Measurements from ENCODE around the gene APLF. TPM values are rescaled to one million over a fixed set of nuclear protein-coding genes. Genes with fewer than 3 reads are reported as not detected.
"Not testable (repeated sequence)": the region's sequence is repeated elsewhere in the genome, so short reads cannot be mapped to it uniquely, and the experiment has no call there.

APLF gene
- total and polyA plus RNA-seq, 2 donors from 2014 or later: 0.95 to 5.9 TPM

- Histone ChIP-seq H3K4me1 (ENCODE audit: control insufficient read depth in 2 of 3, insufficient read depth in 2 of 3, low read depth in 1 of 3, low read length in 3 of 3) (no peaks in the 10 kb centered on the region), H3K9me3 (ENCODE audit: control insufficient read depth in 2 of 3, insufficient read depth in 1 of 3, low read length in 3 of 3) (no peaks in the 10 kb centered on the region), H3K27ac (ENCODE audit: low read depth in 2 of 2, low read length in 2 of 2) (no peak overlapping the region), H3K9ac (ENCODE audit: low read length in 3 of 3) (no peak overlapping the region), H3K27me3 (ENCODE audit: control insufficient read depth, insufficient read depth, low read length) (no peaks in the 10 kb centered on the region), H3K36me3 (ENCODE audit: control insufficient read depth in 2 of 3, insufficient read depth in 3 of 3, low read length in 3 of 3) (no peaks in the 10 kb centered on the region), H3K4me3 (ENCODE audit: low read length in 3 of 3) (no peak overlapping the region)
- TF ChIP-seq CTCF (IDR thresholded peaks at IDR 0.05; ENCODE audit: borderline replicate concordance, extremely low read depth, insufficient read depth): no peak
- no peak for DNase-seq
- intact Hi-C loops (cut with DNase I): no loop called here
- FAIRE-seq: no peak
These were observed 81.0 kb downstream of the APLF start for GRCh38 chr2:68548396-68548795.

GRCh38 chr2:68553098-68553497 is 85.7 kb downstream of the APLF start:
- H3K4me3 ChIP-seq (ENCODE audit: low read length in 3 of 3): no peak overlapping the region
- DNase-seq (no peak), FAIRE-seq (peak; percentile 17)
- no peaks in the 10 kb centered on the region for H3K27me3 ChIP-seq (ENCODE audit: control insufficient read depth, insufficient read depth, low read length)
- no peaks in the 10 kb centered on the region for H3K36me3 ChIP-seq (ENCODE audit: control insufficient read depth in 2 of 3, insufficient read depth in 3 of 3, low read length in 3 of 3)
- no peaks in the 10 kb centered on the region for H3K9me3 ChIP-seq (ENCODE audit: control insufficient read depth in 2 of 3, insufficient read depth in 1 of 3, low read length in 3 of 3)
- no peak for TF ChIP-seq CTCF (IDR thresholded peaks at IDR 0.05; ENCODE audit: borderline replicate concordance, extremely low read depth, insufficient read depth)
- H3K9ac ChIP-seq (ENCODE audit: low read length in 3 of 3): no peak overlapping the region
- no peak overlapping the region for H3K27ac ChIP-seq (ENCODE audit: low read depth in 2 of 2, low read length in 2 of 2)
- no peaks in the 10 kb centered on the region for H3K4me1 ChIP-seq (ENCODE audit: control insufficient read depth in 2 of 3, insufficient read depth in 2 of 3, low read depth in 1 of 3, low read length in 3 of 3)
- intact Hi-C loops (cut with DNase I): no loop called here

- H3K9me3 ChIP-seq (ENCODE audit: control insufficient read depth in 2 of 3, insufficient read depth in 1 of 3, low read length in 3 of 3); H3K36me3 ChIP-seq (ENCODE audit: control insufficient read depth in 2 of 3, insufficient read depth in 3 of 3, low read length in 3 of 3); DNase-seq; H3K9ac ChIP-seq (ENCODE audit: low read length in 3 of 3); intact Hi-C loops (cut with DNase I); H3K27ac ChIP-seq (ENCODE audit: low read depth in 2 of 2, low read length in 2 of 2); FAIRE-seq; H3K4me3 ChIP-seq (ENCODE audit: low read length in 3 of 3); H3K4me1 ChIP-seq (ENCODE audit: control insufficient read depth in 2 of 3, insufficient read depth in 2 of 3, low read depth in 1 of 3, low read length in 3 of 3); H3K27me3 ChIP-seq (ENCODE audit: control insufficient read depth, insufficient read depth, low read length): not testable (repeated sequence)
These were observed 88.2 kb downstream of the APLF start for GRCh38 chr2:68555425-68556206.

GRCh38 chr2:68556381-68556780 is 89.0 kb downstream of the APLF start:
- Histone ChIP-seq H3K36me3 (ENCODE audit: control insufficient read depth in 2 of 3, insufficient read depth in 3 of 3, low read length in 3 of 3) (no peaks in the 10 kb centered on the region), H3K9ac (ENCODE audit: low read length in 3 of 3) (no peak overlapping the region), H3K4me3 (ENCODE audit: low read length in 3 of 3) (no peak overlapping the region), H3K27me3 (ENCODE audit: control insufficient read depth, insufficient read depth, low read length) (no peaks in the 10 kb centered on the region), H3K27ac (ENCODE audit: low read depth in 2 of 2, low read length in 2 of 2) (no peak overlapping the region), H3K9me3 (ENCODE audit: control insufficient read depth in 2 of 3, insufficient read depth in 1 of 3, low read length in 3 of 3) (no peaks in the 10 kb centered on the region), H3K4me1 (ENCODE audit: control insufficient read depth in 2 of 3, insufficient read depth in 2 of 3, low read depth in 1 of 3, low read length in 3 of 3) (no peaks in the 10 kb centered on the region)
- DNase-seq (no peak), FAIRE-seq (no peak)
- intact Hi-C loops (cut with DNase I): no loop called here
- no peak for TF ChIP-seq CTCF (IDR thresholded peaks at IDR 0.05; ENCODE audit: borderline replicate concordance, extremely low read depth, insufficient read depth)
